GM19397 (cell line): ENCODE measurements around the gene MYLK3.
A peak's percentile ranks its signal among the peaks of the same experiment; 100 is the strongest.
"Not testable (repeated sequence)": the region's sequence is repeated elsewhere in the genome, so short reads cannot be mapped to it uniquely, and the experiment has no call there.

Experiments
- ATAC-seq: cut with Tn5 transposase; IDR thresholded peaks from one replicate; pipeline ENCODE4 v1.9.1; 2021; ENCODE audit warnings: mild to moderate bottlenecking, moderate library complexity; ENCODE audit not compliant: unreplicated experiment

MYLK3 gene

GRCh38 chr16:46691726-46692125 lies 56.4 kb downstream of the MYLK3 start:
- no peak for ATAC-seq

- ATAC-seq, result no peak
These were observed 57.6 kb downstream of the MYLK3 start for GRCh38 chr16:46690281-46691178.

- peak; percentile 73 for ATAC-seq
These were observed 58.5 kb downstream of the MYLK3 start, which contains the start of gene ORC6 for GRCh38 chr16:46689365-46690280. ORC6 (plus strand) TSS chr16:46689659; CDS start chr16:46689706, 47 bp downstream.

- peak; percentile 84 for ATAC-seq
These were observed 59.3 kb downstream of the MYLK3 start, which contains the start of gene VPS35 for GRCh38 chr16:46688654-46689364. VPS35 (minus strand) TSS chr16:46689178; CDS start chr16:46689133, 45 bp downstream.

GRCh38 chr16:46688101-46688653 lies 60.0 kb downstream of the MYLK3 start:
- ATAC-seq, result no peak

- no peak for ATAC-seq
These were observed 60.7 kb downstream of the MYLK3 start for GRCh38 chr16:46687486-46687885.

- ATAC-seq, result no peak
These were observed 61.2 kb downstream of the MYLK3 start for GRCh38 chr16:46686815-46687473.

- ATAC-seq, result not testable (repeated sequence)
These were observed 66.3 kb downstream of the MYLK3 start for GRCh38 chr16:46681867-46682266.

GRCh38 chr16:46677943-46678342 lies 70.2 kb downstream of the MYLK3 start:
- not testable (repeated sequence) for ATAC-seq

GRCh38 chr16:46673320-46674013 lies 74.7 kb downstream of the MYLK3 start:
- peak; percentile 85 for ATAC-seq

- ATAC-seq, result no peak
These were observed 86.0 kb downstream of the MYLK3 start for GRCh38 chr16:46662123-46662522.

GRCh38 chr16:46658925-46659324 lies 89.2 kb downstream of the MYLK3 start:
- peak; percentile 81 for ATAC-seq
